Hindlimb muscle (tissue), 1 donor: ENCODE results near the gene GNG3. TPM values are rescaled to one million over a fixed set of nuclear protein-coding genes. Genes with fewer than 3 reads are reported as not detected.
"Not testable (repeated sequence)": the region's sequence is repeated elsewhere in the genome, so short reads cannot be mapped to it uniquely, and the experiment has no call there.

Experiments
- DNase-seq: peaks from one replicate; pipeline ENCODE4 v3.0.0-alpha.2; 2013
- polyA plus RNA-seq: library from polyadenylated mRNA; unstranded; fragments of 120-200 nt; gene quantifications from one replicate; pipeline ENCODE4 v1.2.1, GENCODE V29; 2013; ENCODE audit not compliant: insufficient read length

Gene GNG3
- polyA plus RNA-seq, 1 donor, result 0.61 TPM

DNA sequence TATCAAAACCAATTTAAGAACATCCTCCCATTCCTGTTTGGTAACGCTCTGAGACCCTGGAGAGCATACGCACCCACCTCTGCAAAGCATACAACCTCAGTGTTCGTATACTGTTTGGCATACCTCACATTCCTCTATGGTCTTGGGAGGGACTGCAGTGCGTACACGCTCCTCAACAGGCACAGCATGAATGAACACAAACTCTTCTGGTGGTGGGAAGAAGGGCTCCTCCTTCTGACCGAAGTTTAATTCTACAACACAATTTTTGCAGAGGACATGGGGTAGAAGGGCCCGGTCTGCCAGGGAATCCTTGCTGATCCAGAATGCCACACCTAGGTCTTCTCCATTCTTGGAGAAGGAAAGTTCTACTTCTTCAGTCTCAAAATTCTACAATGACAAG, 14.5 kb downstream of the GNG3 start:
- no peak for DNase-seq

DNA sequence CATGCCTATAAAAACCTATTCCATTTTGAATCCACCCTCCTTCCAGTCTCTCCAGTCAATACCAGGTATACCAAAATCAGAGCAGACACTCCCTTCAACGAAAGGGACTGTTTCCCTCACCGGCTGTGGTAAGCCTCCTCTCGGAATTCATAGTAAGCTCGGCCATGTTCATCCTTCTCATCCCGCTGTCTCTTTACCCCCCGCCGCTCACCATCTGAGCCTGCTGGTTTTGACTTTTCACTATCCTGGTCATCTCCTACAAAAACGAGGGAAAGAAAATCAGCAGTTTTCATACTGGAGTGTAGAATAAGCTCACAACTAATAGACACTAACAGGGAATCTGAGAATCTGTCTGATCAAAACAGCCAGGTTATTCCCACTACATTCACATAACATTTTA, 16.7 kb downstream of the GNG3 start:
- no peak for DNase-seq

DNA sequence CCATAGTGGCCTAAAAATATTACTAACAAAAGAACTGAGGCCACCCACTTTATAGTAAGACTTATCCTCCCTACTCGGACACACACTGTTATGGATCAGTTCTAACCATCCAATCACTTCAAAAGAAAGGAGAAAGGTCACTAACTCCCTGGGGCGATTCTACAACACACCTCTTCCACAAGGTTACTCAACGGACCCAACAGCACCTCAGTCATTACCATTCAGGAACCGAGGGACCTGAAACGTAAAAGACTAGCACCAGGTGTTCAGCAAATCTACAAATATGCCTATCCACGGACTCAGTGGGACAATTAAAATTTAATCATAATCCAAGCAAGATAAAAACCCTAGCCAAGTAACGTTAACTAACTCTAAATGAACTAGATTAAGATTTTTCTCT, 18.2 kb downstream of the GNG3 start:
- no peak for DNase-seq

DNA sequence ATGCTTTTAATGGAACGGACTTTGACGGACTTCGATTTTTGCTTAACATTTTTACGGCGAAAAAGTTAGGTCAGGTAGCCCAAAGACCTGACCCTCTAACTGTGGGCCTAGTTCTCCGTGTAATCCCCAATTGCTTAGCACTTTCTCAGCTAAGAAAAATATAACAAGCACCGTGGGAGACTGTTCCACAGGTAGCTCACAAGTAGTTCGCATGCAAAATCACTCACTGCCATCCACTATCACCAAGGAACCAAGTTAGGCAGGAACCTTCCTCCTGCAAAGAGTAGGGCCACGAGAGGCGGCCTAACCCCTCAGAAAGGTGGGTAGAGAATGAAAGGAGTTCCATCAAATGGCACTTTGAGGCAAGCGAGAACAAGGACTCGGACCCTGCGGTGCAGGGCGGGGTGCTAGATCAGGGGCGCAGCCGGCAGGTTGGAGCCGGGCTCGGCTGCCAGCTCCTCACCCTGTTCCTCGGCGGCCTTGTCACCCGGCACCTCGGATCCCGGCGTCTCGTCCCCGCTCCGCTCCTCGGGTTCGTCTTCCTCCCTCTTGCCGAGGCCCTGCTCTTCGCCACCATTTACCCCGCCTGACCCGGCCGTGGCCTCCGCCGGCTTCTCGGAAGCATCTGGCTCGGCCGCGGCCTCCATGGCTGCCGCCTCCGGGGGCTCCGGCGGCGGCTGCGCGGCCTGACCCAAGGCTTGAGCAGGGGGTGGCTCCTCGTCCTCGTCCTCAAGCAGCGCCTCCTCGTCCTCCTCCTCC, 18.9 kb downstream of the GNG3 start:
- DNase-seq, result no peak

DNA sequence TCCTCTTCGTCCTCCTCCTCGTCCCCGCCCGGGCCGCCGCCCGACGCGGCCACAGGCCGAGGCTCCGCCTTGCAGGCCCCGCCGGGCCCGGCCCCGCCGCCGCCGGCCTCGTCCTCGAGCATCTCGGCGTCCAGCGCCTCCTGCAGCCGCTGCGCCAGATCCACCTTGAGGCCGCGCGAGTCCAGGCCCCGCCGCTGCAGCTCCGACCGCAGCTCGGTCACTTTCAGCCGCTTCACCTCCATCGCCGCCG, 19.4 kb downstream of the GNG3 start:
- DNase-seq, result no peak

DNA sequence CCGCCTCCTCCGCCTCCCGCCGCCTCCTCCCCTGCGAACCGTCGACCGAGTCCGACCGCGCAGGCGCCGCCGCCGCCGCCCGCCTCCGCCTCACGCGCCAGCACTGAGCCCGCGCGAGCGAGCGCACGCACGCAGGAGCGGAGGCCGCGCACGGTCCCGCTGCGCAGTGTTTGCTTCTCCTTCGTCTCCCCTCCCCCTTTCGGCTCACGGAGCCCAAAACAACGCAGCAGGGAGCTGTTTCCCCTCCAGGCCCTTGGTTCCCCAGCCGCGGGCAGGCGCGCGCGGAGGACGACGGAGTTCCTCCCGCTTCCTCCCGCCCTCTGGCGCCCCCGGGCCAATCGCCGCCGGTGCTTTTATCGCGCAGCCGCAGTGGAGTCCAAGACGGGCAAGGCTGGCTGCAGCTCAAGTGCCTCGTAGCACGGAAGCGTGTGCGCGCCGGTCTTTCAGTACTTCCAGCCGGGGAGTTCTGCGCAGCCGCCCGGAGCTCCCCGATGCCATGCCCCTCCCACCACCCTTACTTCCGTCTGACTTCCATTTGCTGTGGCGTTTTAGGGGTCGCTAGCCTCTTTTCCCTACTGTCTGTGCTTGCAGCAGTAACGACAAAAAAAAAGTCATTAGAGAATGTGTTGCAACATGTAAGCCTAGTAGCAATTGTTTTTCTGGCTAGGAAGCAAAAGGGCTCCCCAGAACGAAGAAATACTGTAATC, 19.8 kb downstream of the GNG3 start, which contains the start of gene HNRNPUL2:
HNRNPUL2 (minus strand) TSS at position 293 of the 707 bp plus-strand sequence. CDS start 301 bp downstream, outside the sequence.
- DNase-seq, result peak; percentile 99

DNA sequence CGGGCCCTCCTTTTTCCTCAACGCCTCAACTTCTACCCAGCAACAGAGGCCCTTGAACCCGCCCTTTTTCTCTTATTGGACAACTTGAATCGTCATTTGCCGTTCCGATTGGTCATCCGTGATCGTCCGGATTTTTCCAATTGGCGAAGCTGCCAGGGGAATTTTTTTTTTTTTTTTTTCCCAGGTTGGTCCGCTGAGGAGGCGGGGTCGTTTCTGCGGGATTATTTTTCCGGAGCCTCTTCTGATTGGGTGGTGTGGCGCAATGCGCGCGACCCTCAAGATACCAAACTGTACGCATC, 20.3 kb downstream of the GNG3 start:
- DNase-seq, result peak; percentile 95

DNA sequence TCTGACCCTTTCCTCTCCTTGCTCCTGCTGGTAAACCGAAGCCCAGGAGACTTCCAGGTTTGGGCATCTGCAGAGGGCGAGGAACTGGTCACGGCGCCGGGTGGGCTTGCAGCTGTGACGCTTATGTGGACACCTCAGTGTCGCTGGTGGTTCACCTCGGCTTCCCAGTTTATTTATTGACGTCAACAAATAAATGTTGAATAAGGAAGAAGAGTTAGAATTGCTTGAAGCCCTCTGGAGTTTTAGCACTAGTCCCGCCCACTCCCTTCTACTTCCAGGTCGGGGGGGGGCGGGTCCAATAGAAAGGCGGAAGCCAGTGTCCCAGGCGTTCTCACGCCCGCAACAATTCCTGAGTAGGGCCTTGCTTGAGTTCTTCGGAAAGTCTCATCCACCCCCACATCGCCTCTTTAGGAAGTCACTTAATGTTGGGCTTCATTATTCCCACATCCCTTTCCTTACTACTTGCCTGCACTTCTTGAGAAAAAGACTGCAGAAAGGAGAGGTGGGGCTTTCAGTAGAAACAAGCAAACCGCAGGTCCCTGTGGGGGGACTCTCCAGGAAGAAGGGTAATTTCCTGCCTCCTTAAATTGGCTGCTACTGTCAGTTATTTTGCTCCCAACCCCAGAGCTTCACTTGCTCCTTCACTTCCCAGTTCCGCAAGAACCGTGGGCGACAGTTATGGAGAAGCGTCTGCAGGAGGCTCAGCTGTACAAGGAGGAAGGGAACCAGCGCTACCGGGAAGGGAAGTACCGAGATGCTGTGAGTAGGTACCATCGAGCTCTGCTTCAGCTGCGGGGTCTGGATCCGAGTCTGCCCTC, 20.9 kb downstream of the GNG3 start, which contains the start of gene TTC9C:
TTC9C (plus strand) TSS at position 316 of the 818 bp plus-strand sequence; CDS start at position 679, 363 bp downstream.
- peak; percentile 91 for DNase-seq

DNA sequence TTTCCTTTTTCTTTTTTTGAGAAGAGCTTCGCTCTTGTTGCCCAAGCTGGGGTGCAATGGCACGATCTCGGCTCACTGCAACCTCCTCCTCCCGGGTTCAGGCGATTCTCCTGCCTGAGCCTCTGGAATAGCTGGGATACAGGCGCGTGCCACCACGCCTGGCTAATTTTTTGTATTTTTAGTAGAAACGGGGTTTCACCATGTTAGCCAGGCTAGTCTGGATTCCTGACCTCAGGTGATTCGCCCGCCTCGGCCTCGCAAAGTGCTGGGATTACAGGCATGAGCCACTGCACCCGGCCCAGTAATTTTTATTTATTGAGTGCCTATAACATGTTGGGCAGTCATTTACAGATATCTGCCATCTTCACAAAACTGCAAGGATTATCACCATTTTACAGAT, 22.6 kb downstream of the GNG3 start:
- not testable (repeated sequence) for DNase-seq

DNA sequence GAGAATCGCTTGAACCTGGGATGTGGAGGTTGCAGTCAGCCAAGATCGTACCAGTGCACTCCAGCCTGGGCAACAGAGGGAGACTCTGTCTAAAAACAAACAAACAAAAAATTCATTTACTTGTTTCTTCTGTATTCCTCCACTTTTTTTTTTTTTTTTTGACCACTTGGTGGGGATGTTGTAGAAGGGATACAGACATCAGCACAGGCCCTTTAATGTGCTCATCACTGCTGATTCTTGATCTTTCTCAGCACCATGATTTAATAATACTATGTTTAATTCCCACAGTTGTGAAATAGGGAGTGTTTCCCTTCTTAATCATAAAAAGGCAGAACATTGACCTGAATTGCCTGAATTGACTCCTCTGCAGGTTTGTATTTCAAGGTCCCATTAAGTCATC, 25.4 kb downstream of the GNG3 start:
- no peak for DNase-seq

DNA sequence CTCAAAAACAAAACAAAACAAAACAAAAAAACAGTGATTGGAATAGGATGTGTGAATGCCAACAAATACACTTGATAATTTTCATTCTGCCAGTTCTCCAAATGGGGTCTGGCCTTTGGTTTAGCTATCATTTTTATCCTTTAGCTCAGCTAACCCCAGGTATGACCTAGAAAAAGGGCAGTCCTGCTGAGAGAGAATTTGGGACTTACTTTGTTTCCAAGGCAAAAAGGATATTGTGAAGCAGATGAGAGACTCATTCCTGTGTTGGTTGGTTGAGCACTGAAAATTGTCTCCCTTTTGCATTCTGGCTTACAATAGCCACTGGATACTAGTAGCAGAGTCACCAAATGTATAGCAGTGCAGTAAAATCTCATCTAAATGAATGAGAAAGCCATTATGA, 29.7 kb downstream of the GNG3 start:
- DNase-seq, result no peak

DNA sequence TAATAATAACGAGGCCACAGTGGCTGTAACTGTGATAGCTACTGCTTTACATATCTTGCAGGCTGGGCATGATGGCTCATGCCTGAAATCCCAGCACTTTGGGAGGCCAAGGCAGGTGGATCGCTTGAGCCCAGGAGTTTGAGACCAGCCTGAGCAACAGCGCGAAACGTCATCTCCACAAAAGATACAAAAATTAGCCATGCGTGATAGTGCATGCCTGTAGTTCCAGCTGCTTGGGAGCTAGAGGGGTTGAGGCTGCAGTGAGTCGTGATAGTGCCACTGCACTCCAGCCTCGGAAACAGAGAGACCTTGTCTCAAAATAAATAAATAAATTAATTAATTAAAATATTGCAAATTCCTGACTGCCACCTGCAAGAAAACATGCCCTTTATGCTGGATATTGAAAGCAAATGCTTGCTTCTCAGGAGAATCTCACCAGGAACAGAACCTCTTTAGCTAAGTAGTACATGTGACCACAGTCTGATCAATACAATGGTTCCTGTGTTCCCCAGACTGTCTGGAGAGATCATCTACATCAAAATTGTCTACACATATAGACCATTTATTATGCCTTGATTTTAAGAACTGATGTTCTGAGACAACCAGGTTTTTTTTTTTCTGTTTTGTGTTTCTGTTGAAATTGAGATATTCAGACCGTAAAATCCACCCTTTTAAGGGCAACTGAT, 40.1 kb downstream of the GNG3 start:
- no peak for DNase-seq

DNA sequence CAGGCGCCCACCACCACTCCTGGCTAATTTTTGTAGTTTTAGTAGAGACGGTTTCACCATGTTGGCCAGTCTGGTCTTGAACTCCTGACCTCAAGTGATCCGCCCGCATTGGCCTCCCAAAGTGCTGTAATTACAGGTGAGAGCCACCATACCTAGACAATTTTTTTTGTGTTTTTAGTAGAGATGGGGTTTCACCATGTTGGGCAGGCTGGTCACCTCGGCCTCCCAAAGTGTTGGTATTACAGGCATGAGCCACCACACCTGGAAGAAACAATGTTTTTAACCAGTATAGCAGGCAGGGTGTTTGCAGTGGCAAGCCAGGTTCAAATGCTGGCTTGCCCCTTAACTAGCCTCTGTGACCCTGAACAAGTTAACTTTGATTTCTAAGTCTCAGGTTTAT, 42.5 kb downstream of the GNG3 start:
- not testable (repeated sequence) for DNase-seq

DNA sequence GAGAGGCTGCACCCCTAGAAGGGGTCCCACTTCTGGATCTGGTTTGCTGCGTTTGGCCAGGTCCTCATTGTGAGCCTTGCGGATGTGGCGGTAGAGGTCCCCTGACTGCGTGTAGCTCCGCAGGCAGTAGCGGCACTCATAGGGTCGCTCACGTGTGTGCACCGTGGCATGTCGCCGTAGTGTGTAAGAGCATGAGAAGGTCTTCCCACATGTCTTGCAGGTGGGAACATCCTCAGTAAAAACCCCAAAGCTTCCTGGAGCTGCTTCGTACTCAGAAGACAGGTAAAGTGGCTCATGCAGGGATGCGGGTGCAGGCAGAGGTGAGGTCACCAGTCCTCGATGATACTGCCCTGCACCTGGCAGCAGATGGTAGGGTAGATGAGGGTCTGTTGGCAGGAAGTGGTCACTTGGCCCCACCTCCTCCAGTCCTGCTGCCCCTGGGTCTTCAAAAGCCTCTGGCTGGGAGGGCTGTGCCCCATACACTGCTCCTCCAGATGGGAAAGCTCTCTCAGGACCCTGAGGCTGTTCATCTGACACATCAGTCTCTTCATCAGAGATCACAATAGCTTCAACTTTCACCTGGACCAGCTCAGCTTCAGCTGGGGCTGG, 44.8 kb downstream of the GNG3 start:
- DNase-seq, result no peak

DNA sequence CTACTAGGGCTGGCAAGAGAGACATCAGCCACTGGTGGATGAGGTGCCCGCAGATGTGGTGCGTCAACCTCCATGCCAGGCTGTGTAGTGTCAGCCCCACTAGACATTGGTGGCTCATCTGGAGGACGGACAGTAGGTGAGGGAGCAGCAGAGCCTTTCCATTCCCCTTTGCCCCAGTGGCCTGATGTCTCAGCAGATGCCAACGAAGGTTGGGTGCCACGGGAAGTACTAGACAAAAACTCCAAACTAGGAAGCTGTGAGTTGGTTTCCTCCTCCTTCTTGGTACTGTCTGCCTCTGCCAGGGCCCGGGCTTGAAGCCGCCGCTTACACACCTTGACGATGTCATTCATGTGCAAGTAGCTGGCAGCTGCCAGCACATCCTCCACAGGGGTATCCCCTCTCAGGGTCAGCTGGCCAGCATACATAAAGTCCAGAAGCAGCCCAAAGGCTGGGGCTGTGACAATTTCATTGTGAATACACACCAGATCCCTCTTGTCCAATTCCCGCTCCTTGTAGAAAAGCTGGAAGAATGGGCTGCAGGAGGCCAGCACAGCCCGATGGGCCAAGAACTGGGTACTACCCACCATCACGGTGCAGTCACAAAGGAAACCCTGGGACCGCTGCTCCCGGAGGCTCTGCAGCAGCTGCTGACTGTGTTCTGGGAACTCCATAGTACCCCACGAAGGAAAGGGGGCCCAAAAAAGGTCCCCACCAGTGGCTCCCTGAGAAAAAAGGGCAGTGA, 45.7 kb downstream of the GNG3 start:
- no peak for DNase-seq

DNA sequence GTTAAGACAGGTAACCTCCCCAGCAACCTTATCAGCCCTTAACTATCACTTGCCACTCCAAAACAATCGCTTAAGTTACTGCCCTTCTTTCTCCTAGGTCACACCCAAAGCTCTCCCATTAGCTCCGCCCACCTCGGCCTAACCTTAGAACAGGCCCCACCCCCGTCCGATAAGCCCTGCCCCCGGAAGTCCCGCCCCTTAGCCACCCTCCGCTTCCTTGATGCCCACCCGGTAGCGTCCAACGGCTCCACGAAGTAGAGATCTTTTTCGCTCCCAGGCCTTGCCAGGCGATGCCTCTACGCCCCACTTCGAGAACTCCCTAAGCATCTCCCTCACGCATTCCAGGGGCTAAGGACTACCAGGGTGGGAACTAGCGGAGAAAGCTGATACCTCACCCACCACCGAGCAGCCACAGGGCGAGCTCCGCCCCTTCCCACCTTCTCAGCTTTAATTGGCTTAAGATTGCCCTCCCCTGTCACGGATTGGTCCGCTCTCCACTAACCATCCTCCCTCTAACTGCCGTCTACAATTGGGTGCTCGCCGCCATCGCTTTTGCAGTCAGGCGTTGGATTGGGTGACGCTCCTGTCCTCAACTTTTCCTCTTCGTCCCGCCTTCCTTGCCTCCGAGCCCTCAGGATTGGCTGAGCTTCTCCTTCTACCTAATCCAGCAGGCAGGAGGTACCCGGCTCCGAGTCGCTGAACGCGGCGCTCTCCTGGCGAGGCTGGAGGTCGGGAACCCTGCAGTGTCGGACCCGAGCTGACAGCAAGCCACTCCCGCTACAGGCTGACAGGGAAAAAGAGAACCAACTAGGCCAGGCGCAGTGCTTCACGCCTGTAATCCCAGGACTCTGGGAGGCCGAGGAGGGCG, 46.5 kb downstream of the GNG3 start, which contains the start of gene ZBTB3:
ZBTB3 (minus strand) TSS at position 425 of the 868 bp plus-strand sequence. CDS start 496 bp downstream, outside the sequence.
- DNase-seq, result peak; percentile 97

DNA sequence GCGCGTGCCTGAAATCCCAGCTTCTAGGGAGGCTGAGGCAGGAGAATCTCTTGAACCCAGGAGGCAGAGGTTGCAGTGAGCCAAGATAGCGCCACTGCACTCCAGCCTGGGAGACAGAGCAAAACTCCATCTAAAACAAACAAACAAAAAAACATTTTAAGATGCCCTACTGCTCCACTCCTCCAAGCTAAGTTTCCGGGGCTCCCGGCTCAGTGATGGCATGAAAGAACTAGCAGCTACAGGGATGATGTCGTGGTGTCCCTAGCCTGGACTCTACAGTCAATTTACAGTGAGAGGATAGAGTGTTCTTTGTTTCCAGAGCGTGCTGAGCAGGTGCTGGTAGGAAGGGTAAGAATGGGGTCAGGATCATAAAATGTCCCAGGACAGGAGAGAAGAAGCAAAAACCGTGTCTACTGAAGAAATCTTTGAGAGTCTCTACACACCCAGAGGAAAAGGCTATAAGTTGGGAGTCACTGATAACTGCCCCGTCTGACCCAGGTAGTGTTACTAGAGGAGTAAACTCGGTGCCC, 47.7 kb downstream of the GNG3 start:
- no peak for DNase-seq

DNA sequence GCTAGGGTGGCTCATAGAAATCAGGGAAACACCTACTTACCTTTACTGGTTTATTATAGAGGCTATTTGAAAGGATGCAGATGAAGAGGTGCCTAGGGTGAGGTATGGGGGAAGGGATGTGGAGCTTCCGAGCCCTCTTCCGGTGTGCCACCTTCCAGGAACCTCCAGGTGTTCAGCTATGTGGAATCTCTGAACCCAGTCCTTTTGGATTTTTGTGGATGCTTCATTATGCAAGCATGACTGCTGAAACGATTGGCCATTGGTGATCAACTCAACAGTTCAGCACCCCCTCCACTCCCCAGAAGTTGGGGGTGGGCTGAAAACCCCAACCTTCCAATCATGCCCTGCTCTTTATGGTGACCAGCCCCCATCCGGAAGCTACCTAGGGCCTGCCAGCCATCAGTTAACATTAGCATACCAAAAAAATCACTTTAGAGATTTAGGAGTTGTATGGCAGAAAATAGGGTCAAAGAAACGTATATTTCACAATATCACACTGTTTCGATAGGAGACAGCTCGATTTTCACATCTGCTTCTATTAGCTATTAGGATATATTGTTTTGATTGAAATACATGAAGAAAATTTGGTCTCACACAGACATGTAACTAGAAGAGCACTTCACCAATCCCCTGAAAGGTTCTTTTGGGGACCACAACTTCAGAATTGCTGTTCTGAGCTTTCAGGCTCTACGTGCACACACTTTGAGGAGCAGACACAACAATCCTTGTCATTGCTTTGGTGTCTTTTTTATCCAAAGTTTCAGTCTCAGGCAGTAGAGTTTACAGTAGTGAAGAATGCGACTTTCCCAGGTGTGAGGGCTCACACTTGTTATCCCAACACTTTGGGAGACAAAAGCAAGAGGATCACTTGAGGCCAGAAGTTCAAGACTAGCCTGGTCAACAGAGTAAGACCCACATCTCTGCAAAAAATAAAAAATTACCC, 50.6 kb downstream of the GNG3 start:
- DNase-seq, result no peak
